Mesenteric fat pad (tissue), 1 donor: ENCODE measurements around the gene TTC19. TPM values are rescaled to one million over a fixed set of nuclear protein-coding genes. Genes with fewer than 3 reads are reported as not detected.

Experiments
- total RNA-seq: library from RNA; stranded (reverse); fragmentation: NEBNext Ultra II Directional; extraction: Animal tissue kit (Norgen Biotek cat#: 25700); gene quantifications from one replicate; pipeline ENCODE4 v1.2.1, GENCODE V29; 2021
- donor health status: DM: yes; HTN: yes; CAD: no.

The TTC19 gene
- total RNA-seq, 1 donor from 2014 or later: 27.0 TPM

Other genes with a start within 250 kb of the TTC19 start
- 0.55 TPM for gene ADORA2B, start 54.7 kb upstream of the TTC19 start, total RNA-seq
- gene ZSWIM7, start 120 bp upstream of the TTC19 start, total RNA-seq: 34.0 TPM
- gene NCOR1, start 215.7 kb downstream of the TTC19 start, total RNA-seq: 142 TPM
- 42.9 TPM for gene PIGL, start 217.4 kb downstream of the TTC19 start, total RNA-seq